ENCODE measurements around the gene ASIC2.

ASIC2 gene

GRCh38 chr17:33243732-33244131, 49.4 kb downstream of the ASIC2 start:
- DNase-seq (ENCODE audit: low read depth) = no peak

GRCh38 chr17:33242375-33243124, 50.5 kb downstream of the ASIC2 start:
- no peak for DNase-seq (ENCODE audit: low read depth)

GRCh38 chr17:33241390-33241789, 51.7 kb downstream of the ASIC2 start:
- DNase-seq (ENCODE audit: low read depth) = no peak

- no peak for DNase-seq (ENCODE audit: low read depth)
Measured at GRCh38 chr17:33240362-33240761, 52.7 kb downstream of the ASIC2 start.

- no peak for DNase-seq (ENCODE audit: low read depth)
Measured at GRCh38 chr17:33239702-33240101, 53.4 kb downstream of the ASIC2 start.

GRCh38 chr17:33234930-33235685, 58.0 kb downstream of the ASIC2 start:
- peak; percentile 88 for DNase-seq (ENCODE audit: low read depth)

- no peak for DNase-seq (ENCODE audit: low read depth)
Measured at GRCh38 chr17:33234233-33234632, 58.9 kb downstream of the ASIC2 start.

GRCh38 chr17:33233811-33234177, 59.3 kb downstream of the ASIC2 start:
- DNase-seq (ENCODE audit: low read depth) = no peak

GRCh38 chr17:33229499-33229898, 63.6 kb downstream of the ASIC2 start:
- DNase-seq (ENCODE audit: low read depth) = no peak

- no peak for DNase-seq (ENCODE audit: low read depth)
Measured at GRCh38 chr17:33229028-33229427, 64.1 kb downstream of the ASIC2 start.

- DNase-seq (ENCODE audit: low read depth) = no peak
Measured at GRCh38 chr17:33228548-33228947, 64.5 kb downstream of the ASIC2 start.

GRCh38 chr17:33227911-33228310, 65.2 kb downstream of the ASIC2 start:
- DNase-seq (ENCODE audit: low read depth) = no peak

GRCh38 chr17:33225994-33226393, 67.1 kb downstream of the ASIC2 start:
- no peak for DNase-seq (ENCODE audit: low read depth)

GRCh38 chr17:33225509-33225908, 67.6 kb downstream of the ASIC2 start:
- DNase-seq (ENCODE audit: low read depth) = no peak

GRCh38 chr17:33220036-33220435, 73.1 kb downstream of the ASIC2 start:
- DNase-seq (ENCODE audit: low read depth) = peak; percentile 55

- peak; percentile 43 for DNase-seq (ENCODE audit: low read depth)
Measured at GRCh38 chr17:33218698-33219601, 74.1 kb downstream of the ASIC2 start.

GRCh38 chr17:33217891-33218290, 75.2 kb downstream of the ASIC2 start:
- no peak for DNase-seq (ENCODE audit: low read depth)

GRCh38 chr17:33214996-33215395, 78.1 kb downstream of the ASIC2 start:
- DNase-seq (ENCODE audit: low read depth) = no peak

- no peak for DNase-seq (ENCODE audit: low read depth)
Measured at GRCh38 chr17:33210285-33210684, 82.8 kb downstream of the ASIC2 start.

- DNase-seq (ENCODE audit: low read depth) = no peak
Measured at GRCh38 chr17:33209671-33210070, 83.4 kb downstream of the ASIC2 start.

- DNase-seq (ENCODE audit: low read depth) = no peak
Measured at GRCh38 chr17:33207231-33207630, 85.9 kb downstream of the ASIC2 start.

- DNase-seq (ENCODE audit: low read depth) = no peak
Measured at GRCh38 chr17:33205552-33205951, 87.5 kb downstream of the ASIC2 start.

- no peak for DNase-seq (ENCODE audit: low read depth)
Measured at GRCh38 chr17:33204701-33205100, 88.4 kb downstream of the ASIC2 start.
